Measurements from ENCODE around the gene TANGO2.
A peak's percentile ranks its signal among the peaks of the same experiment; 100 is the strongest.

The TANGO2 gene

DNA sequence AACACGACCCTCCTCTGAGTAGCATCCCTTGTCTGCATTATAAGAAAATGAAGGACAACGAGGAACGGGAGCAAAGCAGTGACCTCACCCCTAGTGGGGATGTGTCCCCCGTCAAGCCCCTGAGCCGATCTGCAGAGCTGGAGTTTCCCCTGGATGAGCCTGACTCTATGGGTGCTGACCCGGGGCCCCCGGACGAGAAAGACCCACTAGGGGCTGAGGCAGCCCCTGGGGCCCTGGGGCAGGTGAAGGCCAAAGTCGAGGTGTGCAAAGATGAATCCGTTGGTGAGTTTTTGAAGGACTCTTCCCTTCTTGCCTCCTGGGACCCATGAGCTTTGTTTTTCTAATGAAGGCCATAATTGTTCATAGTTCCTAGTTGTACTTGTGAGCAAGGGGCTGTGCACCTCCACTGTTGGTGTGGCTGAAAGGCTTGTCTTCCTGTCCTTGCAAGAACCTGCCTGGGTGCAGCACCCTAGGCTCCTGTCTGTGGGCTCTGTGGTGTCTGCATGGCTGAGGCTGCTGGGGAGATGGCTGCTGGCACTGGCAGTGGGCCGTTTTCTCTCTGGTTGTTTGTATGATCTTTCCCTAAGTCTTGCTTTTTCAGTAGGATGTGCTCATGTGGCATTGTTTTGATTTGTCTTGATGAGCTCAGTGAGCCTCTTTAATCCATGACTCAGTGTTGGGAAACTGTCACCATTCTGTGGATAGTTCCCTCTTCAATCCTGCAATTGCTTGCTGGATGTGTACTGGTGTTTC lies 69.2 kb downstream of the TANGO2 start:
- no peak for DNase-seq

DNA sequence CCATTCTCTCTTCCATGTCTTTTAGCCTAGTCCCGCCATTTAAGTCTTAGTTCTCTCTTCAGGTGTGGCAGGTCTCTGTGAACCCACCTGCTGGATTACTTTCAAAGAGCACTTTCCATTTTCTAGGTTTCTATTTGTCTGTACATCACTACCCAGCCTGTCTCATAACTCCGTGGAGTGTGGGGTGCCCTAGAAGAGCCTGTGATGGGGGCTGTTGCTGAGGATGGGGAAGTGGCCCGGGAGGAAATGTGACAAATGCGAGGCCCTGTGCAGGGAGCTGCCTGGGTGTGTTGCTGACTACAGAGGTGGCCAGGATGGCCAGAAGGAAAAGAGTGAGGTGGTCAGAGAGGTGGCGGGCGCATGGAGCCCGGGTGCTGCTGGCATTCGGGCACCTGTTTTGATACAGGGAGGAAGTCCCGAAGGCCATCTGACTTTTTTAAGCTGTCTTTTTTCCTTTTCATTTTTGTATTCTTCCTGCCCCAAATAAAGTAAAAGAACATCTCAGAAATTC lies 69.9 kb downstream of the TANGO2 start:
- DNase-seq, result no peak

DNA sequence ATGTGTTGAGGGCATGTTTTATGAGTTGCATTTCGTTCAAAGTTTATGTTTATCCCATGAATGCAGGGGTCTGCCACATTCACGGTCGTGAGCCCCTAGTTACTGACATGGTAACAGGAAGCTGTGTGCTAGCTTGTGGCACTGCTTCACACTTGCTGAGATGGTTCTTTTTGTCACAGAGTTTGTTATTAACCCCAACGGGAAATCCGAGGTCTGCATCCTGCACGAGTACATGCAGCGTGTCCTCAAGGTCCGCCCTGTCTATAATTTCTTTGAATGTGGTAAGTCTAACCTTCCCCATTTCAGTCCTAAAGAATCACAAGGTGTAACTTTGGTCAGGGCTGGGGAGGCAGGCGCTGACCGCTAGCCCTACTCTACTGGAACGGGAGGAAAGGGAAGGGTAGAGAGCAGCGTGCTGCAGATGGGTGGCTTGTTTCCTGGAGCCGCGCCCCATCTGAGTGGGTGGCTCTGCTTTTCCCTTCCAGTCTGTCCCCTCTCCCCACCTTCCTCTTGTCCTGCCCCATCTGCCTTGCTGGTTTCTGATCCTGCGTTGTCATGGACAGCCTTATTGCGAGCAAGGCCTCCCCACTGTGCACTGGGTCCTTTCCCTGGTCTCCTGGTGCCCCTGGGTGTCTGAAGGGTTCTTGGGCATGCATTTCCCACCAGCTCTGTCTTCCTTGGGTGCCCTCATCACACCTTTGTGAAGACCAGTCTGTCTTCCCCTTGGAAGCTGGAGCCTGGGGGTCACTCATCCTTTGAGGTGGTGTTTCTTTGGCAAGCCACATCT lies 71.0 kb downstream of the TANGO2 start:
- DNase-seq, result no peak

DNA sequence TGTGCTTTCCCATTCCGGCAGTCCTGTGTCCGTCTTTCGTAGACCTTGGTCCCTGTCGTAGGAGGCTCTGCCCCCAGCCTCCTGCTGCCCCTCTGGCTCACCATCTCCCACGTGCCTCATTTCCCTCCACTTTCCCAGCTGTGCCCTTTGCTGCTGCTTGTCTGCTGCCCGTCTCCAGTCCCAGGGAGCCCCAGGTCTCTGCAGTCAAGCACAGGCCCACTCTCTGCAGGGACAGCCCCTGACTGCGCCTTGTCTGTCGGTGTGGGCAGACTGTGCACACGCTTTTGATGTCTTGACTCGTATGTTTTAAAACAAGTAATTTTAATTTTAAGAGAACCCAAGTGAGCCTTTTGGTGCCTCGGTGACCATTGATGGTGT lies 71.6 kb downstream of the TANGO2 start:
- no peak for DNase-seq

DNA sequence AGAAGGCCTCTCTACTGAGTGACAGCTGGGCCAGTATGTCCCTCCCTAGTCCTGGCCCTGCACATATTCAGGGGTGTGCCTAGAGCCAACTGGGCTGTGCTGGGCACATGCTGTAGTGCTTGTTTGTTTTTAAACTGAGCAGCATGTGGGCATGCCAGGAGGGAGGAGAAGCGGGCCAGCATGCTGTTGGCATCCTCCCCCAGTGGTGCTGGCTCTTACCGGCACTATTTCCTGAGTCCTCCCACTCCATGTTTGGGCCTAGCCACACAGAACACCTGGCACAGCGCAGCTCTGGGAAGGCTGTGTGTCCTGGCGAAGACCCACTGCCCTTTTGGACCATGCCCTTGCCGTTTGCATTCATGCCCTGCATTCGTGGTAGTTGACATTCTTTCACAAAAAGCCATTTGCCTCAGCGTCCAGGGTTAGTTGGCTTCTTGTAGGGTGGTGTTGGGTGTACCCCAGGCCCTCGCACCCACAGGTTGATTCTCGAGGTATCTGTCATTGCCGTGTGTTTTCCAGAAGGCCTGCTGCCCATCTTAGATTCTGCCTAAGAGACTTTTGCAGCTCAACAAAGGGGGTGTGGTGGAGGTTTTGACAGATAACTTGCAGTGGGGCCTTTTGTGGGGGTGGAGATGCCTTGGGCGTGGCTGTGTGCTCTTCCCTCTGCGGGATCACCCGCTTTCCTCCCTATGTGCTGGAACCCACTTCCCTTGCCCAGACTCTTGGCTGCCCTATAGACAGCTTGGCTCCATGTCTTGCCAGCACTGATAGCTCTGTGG lies 72.7 kb downstream of the TANGO2 start:
- no peak for DNase-seq

DNA sequence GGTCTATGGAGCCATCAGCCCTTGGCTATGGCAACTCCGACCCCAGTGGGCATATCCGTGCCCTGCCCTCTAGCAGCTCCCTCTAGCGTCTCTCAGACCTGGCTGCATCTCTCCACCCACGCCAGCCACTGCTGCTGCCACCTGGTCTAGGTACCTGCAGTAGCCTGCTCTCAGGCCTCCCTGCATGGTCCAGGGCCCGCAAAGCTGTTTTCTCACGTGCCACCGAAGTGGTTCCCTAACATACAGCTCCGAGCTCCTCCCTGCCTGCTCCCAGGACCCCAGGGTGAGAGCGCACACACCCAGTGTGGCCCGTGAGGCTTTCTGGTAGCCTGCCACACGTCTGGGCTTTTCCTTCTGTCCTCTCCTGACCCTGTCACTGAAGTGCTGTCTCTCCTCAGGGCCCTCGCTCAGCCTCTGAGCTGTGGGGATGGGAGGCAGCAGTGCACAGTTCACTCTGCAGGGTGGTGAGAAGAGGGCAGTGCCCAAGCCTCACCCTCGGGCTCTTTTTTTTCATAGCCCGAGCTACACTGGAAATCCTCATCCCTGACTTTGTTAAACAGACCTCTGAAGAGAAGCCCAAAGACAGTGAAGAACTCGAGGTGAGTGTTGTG lies 73.4 kb downstream of the TANGO2 start:
- no peak for DNase-seq

DNA sequence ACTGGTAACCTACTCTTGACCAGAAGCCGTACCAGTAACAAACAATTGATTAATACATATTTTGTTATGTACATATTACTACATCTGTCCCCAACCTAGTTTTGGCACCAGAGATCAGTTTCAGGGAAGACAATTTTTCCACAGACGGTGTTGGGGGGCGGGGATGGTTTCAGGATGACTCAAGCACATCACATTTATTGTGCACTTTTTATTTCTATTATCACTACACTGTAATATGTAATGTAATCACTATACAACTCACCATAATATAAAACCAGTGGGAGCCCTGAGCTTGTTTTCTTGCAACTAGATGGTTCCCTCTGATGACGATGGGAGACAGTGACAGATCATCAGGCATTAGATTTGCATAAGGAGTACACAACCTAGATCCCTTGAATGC lies 74.6 kb downstream of the TANGO2 start:
- peak; percentile 64 for DNase-seq

DNA sequence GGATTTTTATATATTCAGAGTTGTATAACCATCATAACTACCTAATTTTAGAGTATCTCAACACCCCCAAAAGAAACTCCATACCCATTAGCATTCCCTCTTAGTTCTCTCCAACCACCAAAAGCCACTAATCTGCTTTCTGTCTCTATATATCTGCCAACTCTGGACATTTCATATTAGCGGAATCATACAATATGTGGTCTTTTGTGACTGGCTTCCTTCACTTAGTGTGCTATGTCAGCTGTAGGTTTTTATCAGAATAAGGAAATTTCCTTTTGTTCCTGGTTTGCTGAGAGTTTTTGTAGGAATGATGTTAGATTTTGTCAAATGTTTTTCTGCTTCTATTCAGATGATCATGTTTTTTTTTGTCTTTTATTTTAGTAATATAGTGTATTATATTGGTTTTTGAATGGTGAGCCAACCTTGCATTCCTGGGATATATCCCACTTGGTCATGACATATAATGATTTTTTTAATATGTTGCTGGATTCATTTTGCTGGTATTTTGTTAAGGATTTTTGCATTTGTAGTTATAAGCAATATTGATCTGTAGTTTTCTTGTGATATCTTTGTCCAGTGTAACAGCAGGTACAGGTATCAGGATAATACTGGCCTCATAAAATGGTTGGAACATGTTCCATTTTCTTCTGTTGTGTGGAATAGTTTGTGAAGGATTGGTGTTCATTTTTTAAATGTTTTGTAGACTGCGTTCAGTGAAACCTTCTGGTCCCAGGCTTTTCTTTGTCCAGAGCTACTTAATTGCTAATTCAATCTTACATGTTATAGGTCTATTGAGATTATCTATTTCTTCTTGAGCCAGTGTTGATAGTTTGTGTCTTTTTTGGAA lies 75.9 kb downstream of the TANGO2 start:
- no peak for DNase-seq

DNA sequence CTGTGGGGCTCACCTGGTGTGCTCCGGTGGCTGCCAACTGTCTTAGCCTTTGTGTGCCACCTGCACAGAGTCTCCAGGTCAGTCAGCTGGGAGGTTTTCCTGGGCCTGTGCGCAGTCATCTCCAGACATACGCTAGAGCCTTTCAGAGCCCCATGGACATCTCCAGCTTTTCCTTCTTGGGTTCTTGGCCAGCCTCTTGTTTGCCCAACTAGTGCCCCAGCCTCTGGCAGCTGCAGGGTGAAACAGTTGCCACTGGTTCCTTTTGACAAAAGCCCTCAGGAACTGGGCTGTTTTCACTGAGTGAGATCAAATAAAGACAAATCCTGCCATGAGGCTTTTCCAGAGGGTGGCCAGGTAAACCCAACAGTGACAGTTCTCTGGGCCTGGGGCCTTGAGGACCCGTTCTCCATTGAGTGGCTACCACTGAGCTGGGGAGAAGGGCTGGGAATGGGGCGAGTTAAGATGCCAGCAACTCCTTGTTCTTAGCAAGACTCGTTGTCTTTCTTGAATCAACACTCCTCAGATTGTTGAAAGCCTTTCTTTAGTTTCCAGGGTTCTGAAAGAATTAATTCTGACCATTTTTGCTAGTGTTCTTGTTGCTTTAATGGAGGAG lies 78.3 kb downstream of the TANGO2 start:
- no peak for DNase-seq

DNA sequence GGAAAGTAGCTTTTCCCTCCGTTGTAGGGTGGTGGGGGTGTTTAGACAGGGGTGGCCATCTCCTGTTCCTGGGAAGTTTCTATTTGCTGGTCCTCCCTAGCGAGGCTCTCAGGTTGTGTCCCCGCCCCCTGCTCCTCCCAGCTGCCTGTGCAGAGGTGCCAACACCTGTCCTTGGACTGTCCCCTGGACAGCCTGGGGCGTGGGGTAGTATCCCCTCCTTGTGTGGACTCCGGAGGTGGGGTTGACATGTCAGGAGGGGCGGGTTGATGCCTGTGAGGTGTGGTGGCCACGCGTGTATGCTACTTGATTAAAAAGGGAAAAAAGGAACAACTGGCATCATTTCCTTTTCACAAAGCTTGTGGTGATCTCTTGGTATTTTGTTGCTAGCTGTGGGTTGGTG lies 80.7 kb downstream of the TANGO2 start:
- DNase-seq, result no peak

DNA sequence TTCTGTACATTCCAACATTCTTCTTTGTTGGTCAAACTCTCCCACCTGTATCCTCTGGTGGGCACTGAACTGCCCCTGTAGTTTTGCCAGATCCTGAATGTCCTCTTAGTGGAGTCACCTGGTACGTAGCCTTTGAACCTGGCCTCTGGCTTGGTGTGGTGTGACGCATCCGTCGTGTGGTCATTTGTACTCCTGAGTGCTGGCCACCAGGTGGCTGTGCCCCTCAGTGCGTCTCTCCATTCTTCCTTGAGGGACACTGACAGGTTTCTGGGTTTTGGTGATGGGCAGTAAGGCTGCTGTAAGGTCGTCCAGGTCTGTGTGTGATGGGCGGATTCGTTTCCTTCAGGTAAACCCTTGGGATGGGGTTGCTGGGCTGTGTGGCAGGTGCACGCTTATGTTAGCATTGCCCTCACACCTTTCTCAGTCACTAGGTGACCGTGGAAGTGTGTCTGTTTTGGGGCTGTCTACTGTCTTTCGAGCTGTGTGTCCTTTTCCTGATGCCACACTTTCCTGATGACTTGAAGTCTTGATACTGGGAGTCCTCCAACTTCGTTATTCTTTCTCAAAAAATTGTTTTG lies 81.4 kb downstream of the TANGO2 start:
- no peak for DNase-seq

DNA sequence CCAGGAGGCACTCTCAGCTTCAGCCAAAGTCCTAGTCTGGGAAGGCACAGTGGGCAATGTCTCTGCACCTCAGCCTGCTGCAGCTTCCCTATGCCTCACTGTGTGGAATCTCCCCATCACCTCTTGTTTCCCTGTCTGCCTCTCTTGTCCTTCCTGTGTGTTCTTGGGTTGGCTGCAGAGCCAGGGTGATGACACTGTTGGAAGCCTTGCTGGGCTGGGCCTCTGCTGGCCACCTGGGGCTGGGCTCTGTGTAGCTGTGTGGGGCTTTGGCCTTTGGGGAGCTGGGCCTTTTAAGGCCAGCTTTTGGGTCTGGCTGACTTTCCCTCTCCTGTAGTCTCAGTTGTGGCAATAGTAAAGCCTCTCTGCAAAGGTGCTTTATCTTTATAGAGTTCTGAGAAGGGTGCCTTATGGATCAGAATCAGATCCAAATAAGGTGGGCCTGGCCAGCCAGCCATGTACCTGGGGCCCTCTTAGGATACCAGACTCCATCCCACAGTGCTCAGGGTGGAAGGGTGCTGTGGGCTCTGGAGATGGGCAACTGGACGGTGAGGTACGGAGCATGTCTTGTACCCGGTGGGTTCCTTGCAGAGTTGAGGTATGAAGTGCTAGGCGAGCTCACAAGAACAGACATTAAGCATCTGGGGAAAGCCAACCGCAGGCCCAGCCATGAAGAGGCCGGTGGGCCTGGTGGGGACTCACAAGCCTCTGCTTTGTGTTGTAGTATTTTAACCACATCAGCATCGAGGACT lies 84.7 kb downstream of the TANGO2 start:
- no peak for DNase-seq

DNA sequence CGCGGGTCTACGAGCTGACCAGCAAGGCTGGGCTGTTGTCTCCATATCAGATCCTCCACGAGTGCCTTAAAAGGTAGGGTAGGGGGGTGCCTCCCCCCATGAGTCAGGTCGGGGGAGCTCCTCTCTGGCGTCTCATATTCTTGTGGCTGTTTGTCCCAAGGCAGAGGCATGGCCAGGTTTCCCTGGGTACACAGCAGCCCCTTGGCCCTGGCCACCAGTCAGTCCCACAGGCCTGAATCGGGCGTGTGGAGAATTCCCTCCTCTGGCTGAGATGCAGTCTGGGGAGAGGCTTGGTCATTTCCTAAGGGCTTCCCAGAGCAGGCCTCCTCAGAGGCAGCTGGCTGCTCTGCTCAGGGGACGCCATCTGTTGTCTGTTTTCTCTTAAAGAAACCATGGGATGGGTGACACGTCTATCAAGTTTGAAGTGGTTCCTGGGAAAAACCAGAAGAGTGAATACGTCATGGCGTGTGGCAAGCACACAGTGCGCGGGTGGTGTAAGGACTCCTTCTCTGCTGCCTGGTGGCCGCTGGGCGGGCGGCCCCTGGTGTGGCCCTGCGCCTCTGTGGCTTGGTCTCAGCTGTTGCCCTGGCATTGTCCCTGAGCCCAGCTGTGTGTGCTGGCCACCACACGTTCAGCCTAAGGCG lies 85.4 kb downstream of the TANGO2 start:
- no peak for DNase-seq

DNA sequence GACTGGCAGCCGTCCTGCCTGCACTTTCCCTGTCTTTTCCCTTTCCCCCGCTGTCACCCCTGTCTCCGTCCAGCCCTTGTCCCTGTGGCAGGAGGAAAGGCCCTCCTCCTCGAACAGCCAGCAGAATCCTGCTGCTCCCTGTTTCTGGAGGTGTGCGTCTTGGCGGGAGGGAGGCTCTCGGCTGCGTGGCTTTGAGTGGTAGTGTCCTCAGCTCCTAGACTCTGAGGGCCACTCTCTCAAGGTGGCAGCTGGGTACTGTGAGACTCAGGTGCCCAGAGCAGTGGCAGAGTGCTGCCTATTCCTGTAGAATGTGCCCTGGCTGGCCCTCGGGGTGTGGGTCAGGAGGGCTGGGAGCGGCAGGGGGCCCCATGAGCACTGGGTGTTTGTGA lies 85.9 kb downstream of the TANGO2 start:
- no peak for DNase-seq

DNA sequence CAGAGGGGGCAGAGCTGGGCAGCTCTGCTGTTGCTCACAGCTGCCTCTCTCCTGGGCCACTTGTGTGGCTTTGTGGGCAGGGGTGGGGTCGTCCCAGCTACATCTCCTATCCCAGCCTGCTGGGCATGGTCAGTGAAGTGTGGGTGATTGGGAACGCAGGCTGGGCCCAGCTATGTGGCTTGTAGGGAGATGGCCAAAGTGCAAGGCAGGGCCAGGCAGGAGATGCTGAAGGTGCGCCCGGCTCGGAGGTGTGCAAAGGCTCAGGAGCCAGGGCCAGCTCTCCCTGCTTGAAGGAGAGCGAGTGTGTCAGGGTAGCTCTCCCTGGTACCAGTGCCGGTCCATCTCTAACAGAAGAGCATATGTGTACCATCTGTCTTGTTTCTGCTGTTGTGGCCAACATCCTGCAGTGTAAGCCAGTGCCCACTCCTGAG lies 86.6 kb downstream of the TANGO2 start:
- no peak for DNase-seq

DNA sequence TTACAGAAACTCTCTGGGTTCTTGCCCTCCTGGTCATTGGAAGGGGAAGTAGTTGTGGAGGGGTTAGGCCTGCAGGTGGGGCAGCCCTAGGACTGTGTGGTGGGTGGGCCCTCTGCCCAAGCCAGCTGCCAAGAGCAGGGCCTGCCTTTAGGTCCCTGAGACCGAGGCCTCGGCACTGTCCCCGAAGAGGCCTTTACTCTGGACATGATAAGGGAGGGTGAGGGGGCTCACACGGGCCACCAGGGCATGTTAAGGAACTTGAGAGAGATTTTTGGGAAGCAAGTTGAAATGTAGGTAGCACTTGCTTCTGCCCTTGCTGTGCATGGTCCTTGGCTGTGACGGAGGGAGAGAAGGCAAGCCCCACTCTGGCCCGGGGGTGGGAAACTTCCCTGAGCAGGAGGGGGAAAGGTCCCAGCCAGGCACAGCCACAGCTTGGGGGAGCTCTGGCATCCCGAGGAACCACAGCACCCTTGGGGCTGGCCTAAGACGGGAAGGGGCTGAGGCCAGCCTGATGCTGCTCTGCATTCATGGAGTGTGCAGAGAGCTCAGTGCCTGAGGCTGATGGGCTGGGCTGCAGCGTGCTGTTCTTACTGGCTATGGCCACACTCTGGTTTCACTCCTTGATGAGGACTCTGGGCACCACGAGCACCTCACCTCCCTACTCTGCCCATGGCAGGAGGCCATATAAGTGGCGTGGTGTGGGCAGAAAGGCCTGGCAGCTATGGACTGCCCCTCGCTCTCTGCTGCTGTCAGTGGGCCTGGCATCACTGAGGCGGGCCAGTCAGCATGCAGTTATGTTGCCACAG lies 87.2 kb downstream of the TANGO2 start:
- DNase-seq, result no peak

DNA sequence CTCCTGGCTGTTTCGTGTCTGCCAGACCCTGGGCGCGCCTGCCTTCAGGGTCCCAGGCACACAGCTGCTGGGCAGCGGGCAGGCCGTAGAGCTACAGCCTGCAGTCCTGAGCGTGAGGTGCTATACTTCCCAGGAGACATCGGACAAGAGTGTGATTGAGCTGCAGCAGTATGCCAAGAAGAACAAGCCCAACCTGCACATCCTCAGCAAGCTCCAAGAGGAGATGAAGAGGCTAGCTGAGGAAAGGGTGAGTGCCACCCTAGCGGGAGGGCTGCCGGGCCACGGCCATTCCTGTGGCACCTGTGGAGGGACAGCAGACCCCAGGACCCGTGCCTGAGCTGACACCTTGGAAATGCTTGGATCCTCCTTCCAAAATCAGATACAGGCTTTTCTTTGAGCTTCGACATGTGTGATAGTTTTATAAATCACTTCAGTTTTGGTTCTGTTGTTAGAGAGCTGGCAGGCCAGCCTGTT lies 87.9 kb downstream of the TANGO2 start:
- DNase-seq, result no peak

DNA sequence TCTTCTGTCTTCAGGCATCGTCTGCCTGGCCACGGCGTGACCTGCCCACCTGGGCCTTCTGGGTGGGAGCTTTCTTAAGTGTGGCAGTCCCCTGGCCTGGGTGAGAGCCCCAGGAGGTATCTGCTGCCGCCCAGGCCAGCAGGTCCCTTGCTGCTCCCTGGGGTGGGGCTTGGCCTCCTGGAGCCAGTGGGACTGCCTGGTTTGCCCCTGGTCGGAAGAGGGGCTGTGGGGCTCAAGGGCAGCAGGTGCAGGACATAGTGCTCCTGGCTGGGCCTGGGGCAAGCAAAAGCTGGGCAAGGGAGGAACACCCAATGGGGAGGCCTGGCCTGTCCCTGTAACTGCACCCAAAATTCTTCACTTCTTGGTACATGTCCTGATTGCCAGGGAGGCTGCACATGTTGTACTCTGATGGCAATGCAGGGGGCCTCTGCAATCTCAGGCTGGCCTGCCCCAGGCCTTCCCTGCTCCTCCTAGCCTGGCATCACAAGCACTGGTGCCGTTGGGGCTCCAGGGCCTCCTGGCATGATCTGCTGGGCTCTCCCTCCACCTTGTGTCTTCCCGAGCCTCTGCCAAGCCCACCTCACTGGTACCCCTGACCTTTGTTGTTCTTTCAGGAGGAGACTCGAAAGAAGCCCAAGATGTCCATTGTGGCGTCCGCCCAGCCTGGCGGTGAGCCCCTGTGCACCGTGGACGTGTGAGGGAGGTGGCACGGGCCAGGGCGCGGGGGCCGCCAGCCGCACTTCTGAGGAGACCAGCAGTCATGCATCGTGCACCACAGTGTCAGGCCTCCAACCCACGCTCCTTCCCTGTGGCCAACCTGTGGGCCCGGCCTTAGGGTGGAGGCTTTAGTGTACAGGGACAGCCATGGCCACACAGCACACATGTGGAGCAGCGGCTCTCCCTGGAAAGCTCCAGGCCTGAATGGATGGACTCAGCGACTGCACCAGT lies 88.8 kb downstream of the TANGO2 start:
- DNase-seq, result no peak
